NCI-H146 (cell line): ENCODE measurements around the gene YBX1.

Experiments used
- DNase-seq: peaks from one replicate; lab custom pipeline; 2025; lab: John Stamatoyannopoulos, UW

The YBX1 gene

GRCh38 chr1:42735056-42735455 lies 52.8 kb downstream of the YBX1 start:
- DNase-seq: no peak

DNA sequence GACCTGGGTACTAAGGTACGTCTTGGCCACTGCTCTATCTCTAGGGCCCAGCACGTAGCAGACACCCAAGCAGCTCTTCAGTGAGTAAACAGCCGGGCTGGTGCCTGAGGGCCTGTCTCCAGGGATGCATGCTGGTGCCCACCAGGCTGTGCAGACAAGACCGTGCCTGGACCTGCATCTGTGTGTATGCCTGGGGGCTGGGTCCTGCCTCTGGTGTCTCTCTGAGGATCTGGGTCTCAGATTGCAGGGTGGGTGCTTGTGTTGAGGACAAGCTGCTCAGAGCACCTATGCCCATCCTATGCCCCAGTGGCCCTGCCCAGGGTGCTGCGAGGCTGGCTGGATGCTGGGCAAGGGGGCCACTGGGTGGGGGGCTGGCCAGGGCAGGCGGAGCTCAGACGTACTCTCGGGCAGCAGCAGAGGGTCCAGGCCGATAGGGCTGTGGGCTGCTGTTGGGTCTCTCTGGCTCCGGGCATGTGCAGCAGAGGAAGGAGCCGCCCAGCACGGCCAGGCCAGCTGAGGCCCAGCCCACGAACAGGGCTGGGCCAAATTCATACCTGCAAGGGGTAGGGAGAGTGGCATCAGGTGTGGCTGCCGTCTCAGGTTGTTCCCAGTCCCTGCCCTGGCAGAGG lies 53.4 kb downstream of the YBX1 start:
- no peak for DNase-seq

DNA sequence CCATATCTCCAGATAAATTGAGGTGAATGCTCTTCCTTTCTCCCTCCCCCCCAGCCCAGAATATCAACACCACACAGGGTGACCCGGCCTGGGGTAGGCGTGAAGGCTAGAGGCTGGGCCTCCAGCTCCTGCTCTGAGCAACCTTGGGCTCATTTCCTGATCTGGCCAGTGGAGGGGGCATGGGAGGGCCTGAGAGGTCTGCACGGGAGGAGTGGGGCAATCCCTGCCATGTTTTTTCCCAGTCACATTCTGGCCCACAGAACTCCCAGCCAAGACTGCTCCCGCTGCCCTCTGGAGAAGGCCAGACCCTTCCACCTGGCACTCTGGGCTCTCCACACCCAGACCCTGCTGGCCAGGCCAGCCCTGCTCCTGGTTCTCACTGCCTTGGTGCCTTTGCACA lies 53.9 kb downstream of the YBX1 start:
- DNase-seq: no peak

DNA sequence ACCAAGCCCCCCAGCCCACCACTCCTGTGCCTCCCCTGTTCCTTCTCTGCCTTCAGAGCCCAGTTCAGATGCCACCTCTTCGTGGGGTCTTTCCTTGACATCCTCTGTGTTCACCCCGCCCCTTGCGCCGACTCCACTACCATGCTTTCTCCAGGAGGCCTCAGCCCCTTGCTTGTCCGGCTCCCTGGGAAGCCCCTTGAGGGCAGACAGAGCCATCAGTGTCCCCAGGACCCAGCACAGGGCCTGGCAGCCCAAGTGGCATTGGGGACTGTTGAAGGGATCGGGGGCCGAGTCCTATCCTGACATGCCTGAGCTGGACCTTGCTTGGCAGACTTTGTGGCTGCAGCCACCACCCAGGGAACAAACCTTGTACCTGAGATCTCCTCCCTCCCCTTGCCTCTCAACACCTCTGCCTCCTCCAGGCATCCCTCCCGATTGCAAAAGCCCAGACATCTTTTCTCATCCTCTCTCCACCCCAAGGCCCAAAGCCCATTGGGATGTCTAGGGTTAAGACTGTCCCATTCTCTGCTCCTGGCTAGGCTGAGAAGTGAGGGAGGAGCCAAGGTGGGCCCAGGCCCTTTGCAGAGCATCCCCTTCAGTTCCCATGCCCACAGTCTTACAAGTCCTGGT lies 54.5 kb downstream of the YBX1 start:
- no peak for DNase-seq

- DNase-seq: no peak
Measured at GRCh38 chr1:42737257-42737656, 55.0 kb downstream of the YBX1 start.

GRCh38 chr1:42737986-42738677 lies 55.9 kb downstream of the YBX1 start:
- DNase-seq: no peak

GRCh38 chr1:42738678-42739226 lies 56.5 kb downstream of the YBX1 start:
- DNase-seq: no peak

- no peak for DNase-seq
Measured at GRCh38 chr1:42739753-42740700, 57.8 kb downstream of the YBX1 start, which contains the start of gene CLDN19. TSS of gene CLDN19 (minus strand) at chr1:42740236. CDS start at chr1:42740063, 173 bp downstream.

GRCh38 chr1:42740851-42741580 lies 58.8 kb downstream of the YBX1 start:
- no peak for DNase-seq

DNA sequence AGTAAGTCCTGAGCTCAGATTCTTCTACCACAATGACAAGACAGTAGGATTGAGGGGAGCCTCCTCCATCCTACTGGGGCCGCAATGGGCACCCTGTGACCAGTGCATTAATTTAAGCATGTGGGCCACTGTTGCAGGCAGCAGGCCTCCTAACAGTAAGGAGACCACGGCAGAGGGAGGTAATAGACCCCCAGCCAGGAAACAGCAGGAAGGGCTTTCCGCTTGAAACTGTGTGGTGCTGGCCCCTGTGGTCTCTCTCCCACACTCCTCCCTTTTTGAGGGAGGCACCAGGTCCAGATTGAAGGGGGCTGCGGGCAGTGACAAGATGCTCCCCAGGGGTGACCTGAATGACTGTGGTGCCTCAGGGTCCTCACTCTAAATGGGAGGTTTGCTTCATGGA lies 59.5 kb downstream of the YBX1 start:
- no peak for DNase-seq

GRCh38 chr1:42742141-42742540 lies 59.9 kb downstream of the YBX1 start:
- no peak for DNase-seq

DNA sequence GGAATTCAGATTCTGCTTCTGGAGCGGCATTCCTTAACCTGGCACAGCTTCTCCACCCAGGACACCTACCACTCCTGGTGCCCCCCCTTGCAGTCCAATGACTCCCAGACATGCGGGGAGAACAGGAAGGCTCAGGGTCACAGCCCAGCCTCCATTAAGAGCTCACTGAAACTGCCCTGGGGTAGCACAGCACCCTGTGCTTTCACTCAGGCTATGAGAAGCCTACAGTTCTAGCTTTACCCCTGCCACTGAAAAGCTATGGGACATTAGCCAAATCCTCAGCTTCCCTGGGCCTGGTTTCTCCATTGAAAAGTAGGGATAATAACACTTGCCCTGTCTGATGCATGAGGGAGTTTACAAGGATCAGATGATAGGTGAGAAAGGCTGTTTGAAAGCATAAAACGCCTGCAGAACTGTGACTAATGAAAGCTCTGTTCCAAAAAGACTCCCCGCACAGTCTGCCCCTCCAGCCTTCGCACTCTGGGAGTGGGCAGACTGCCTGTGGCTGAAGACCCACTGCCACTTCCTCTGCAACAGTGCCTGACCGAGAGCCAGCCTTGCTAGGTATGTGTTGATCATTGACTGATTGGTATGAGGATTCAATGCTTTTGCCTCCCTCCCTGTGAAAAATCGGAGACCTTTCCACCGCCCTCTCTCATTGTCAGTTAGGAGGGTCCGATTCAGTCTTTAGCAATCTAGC lies 60.5 kb downstream of the YBX1 start:
- DNase-seq: no peak

- no peak for DNase-seq
Measured at GRCh38 chr1:42743317-42744147, 61.3 kb downstream of the YBX1 start.

DNA sequence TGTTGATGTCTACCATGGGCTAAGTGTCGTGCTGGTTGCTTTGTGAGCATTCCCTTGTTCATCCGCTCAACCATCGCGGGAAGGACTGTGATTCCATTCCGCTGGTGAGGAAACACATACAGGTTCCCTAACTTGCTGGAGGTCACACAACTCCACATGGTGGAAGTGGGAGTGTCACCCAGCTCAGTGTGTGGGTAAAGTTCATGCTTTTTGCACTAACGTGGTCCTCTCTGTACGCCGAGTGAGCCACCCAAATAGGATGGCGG lies 61.9 kb downstream of the YBX1 start:
- no peak for DNase-seq

GRCh38 chr1:42745851-42746250 lies 63.6 kb downstream of the YBX1 start:
- DNase-seq: no peak

DNA sequence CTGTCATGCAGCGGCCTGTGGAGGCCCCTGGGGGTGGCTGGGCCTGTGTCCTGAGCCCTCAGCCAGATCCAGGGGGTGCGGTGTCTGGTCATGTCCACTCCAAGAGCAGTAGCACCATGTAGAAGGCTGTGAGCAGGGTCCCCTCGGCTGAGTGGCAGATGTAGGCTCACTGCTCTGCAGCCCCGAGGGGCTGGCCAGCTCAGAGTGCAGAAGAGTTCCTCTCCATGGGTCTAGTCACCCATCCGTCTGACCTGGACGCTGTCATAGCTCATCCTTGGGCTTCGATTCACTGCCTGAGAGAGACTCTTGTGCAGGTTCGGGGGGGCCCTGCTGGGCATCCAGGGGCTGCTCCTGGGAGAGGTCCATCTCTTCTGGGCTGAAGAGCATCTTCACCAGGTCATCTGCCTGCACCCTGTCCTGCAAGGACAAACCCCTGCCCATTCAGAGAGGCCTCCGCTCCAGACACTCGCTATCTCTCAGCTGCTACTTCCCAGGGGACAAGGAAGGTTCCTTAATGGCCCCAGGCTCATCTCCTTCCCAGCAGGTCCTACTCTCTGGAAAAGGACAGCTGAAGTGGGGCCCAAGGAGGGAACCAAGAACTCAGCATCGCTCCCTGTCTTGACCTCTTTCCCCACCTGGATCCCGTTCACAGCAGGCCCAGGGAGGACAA lies 64.4 kb downstream of the YBX1 start:
- no peak for DNase-seq

GRCh38 chr1:42747125-42747524 lies 64.9 kb downstream of the YBX1 start:
- DNase-seq: no peak

- no peak for DNase-seq
Measured at GRCh38 chr1:42748021-42748420, 65.8 kb downstream of the YBX1 start.
